Upper lobe of left lung (tissue), 4 donors: ENCODE data around the gene ANKRD13C.

Source experiments
- POLR2A ChIP-seq, 4 donors: fragments of 450-650 bp; IDR thresholded peaks; one replicate each; pipeline ENCODE4 v1.5.1; 2016 to 2017; ENCODE audit warnings: antibody characterized with exemption in 4 of 4, mild to moderate bottlenecking in 2 of 4
- TF ChIP-seq, protein P1 (sequence below), 6 experiments: fragments of 450-650 bp in 4 of 6; fragments of 200-600 bp in 2 of 6; sonication (generic) in 2 of 6; IDR thresholded peaks; one replicate each; pipeline ENCODE4 v1.5.1; 2016 to 2019; ENCODE audit warnings: antibody characterized with exemption in 6 of 6

DNA sequence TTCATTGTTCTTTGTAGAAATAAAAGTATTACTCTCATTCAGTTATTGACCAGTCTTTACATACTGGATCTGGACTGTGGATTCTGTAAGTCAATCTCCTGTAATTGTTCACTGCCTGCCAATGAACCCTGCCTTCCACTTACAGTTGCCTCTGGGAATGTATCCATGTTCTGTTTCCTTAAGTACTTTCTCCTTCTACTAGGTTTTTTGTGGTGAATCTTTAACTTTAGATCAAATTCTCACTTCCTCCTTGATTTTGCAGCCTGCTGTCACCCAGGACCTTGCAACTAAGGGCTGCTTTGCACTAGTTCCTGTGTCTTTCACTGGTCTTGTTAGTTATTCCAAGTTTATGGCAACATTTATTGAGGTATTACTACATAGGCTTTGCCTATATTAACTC, 28.2 kb upstream of the ANKRD13C start:
- TF ChIP-seq, protein P1, sequence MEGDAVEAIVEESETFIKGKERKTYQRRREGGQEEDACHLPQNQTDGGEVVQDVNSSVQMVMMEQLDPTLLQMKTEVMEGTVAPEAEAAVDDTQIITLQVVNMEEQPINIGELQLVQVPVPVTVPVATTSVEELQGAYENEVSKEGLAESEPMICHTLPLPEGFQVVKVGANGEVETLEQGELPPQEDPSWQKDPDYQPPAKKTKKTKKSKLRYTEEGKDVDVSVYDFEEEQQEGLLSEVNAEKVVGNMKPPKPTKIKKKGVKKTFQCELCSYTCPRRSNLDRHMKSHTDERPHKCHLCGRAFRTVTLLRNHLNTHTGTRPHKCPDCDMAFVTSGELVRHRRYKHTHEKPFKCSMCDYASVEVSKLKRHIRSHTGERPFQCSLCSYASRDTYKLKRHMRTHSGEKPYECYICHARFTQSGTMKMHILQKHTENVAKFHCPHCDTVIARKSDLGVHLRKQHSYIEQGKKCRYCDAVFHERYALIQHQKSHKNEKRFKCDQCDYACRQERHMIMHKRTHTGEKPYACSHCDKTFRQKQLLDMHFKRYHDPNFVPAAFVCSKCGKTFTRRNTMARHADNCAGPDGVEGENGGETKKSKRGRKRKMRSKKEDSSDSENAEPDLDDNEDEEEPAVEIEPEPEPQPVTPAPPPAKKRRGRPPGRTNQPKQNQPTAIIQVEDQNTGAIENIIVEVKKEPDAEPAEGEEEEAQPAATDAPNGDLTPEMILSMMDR (IDR thresholded peaks at IDR 0.05) = no peak
- TF ChIP-seq POLR2A (IDR thresholded peaks at IDR 0.05) = no peak
